ENCODE results near the gene NCS1. TPM values are rescaled to one million over a fixed set of nuclear protein-coding genes. Genes with fewer than 3 reads are reported as not detected.

Gene NCS1
- total RNA-seq, 1 experiment from 2014 or later = 68.7 TPM

DNA sequence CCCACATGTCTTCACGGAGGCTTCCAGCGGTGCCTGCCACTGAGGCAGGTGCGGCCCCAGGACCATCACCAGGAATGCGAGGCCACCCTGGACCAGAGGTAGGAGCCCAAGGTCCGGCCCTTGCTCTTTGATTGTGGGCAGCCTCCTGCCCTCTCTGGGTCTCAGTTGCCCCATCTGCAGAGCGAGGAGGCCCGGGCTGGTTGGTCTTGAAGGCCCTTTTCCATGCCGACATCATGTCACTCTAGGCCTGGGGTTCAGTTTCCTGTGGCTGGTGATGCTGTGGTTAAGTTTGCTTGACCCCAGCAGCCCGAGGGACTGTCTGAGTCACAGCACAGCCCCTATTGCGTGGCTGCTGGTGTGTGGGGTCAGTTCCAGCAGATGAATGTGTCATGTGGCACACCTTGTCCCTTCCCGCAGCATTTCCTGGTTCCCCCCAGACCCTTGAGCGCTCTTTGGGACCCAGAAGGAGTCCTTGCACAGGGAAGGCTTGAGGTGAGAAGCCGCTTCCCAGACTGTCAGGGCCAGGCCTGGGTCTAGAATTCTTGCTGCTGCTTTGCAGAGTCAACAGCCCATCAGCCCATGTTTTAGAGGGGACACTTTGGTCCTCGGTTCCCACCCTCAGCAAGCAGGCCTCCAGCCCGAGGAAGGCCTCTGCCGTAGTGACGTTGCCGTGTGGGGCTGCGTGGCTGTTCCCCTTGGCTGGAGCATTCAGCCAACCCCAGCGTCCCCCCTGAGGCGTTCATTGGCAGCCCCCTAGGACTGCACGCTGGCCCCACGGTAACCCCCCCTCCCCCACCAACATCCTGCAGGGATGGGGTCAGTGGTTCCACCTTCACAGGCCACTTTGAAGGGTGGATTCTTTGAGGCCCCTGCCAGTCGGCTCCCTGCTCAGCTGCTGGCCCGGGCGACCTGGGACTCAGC is 62.4 kb downstream of the NCS1 start (continued):
- TF ChIP-seq, protein P1, sequence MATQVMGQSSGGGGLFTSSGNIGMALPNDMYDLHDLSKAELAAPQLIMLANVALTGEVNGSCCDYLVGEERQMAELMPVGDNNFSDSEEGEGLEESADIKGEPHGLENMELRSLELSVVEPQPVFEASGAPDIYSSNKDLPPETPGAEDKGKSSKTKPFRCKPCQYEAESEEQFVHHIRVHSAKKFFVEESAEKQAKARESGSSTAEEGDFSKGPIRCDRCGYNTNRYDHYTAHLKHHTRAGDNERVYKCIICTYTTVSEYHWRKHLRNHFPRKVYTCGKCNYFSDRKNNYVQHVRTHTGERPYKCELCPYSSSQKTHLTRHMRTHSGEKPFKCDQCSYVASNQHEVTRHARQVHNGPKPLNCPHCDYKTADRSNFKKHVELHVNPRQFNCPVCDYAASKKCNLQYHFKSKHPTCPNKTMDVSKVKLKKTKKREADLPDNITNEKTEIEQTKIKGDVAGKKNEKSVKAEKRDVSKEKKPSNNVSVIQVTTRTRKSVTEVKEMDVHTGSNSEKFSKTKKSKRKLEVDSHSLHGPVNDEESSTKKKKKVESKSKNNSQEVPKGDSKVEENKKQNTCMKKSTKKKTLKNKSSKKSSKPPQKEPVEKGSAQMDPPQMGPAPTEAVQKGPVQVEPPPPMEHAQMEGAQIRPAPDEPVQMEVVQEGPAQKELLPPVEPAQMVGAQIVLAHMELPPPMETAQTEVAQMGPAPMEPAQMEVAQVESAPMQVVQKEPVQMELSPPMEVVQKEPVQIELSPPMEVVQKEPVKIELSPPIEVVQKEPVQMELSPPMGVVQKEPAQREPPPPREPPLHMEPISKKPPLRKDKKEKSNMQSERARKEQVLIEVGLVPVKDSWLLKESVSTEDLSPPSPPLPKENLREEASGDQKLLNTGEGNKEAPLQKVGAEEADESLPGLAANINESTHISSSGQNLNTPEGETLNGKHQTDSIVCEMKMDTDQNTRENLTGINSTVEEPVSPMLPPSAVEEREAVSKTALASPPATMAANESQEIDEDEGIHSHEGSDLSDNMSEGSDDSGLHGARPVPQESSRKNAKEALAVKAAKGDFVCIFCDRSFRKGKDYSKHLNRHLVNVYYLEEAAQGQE (IDR thresholded peaks at IDR 0.05; ENCODE audit: low read depth) = no peak
- no peak for TF ChIP-seq ZNF274 (IDR thresholded peaks at IDR 0.05; ENCODE audit: low read depth, low read length)
- no peak for TF ChIP-seq CBX3 (IDR thresholded peaks at IDR 0.05; ENCODE audit: low read depth)
- no peak for TF ChIP-seq ELF1 (IDR thresholded peaks at IDR 0.05; ENCODE audit: borderline replicate concordance, low read depth)
- TF ChIP-seq EGR1 (IDR thresholded peaks at IDR 0.05; ENCODE audit: low read depth) = no peak
- no peak for TF ChIP-seq POLR2AphosphoS5 (IDR thresholded peaks at IDR 0.05; ENCODE audit: low read depth, low read length)
- TF ChIP-seq TCF7L2 (IDR thresholded peaks at IDR 0.05; ENCODE audit: borderline replicate concordance, extremely low read depth, insufficient read depth, insufficient read length) = no peak
- TF ChIP-seq, protein P2, sequence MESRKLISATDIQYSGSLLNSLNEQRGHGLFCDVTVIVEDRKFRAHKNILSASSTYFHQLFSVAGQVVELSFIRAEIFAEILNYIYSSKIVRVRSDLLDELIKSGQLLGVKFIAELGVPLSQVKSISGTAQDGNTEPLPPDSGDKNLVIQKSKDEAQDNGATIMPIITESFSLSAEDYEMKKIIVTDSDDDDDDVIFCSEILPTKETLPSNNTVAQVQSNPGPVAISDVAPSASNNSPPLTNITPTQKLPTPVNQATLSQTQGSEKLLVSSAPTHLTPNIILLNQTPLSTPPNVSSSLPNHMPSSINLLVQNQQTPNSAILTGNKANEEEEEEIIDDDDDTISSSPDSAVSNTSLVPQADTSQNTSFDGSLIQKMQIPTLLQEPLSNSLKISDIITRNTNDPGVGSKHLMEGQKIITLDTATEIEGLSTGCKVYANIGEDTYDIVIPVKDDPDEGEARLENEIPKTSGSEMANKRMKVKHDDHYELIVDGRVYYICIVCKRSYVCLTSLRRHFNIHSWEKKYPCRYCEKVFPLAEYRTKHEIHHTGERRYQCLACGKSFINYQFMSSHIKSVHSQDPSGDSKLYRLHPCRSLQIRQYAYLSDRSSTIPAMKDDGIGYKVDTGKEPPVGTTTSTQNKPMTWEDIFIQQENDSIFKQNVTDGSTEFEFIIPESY (IDR thresholded peaks at IDR 0.05; ENCODE audit: extremely low read depth, insufficient replicate concordance, low read length) = no peak
- no peak for TF ChIP-seq FOSL1 (IDR thresholded peaks at IDR 0.05; ENCODE audit: low read depth)
- TF ChIP-seq SRF (IDR thresholded peaks at IDR 0.05; ENCODE audit: low read depth) = no peak
- TF ChIP-seq SP1 (IDR thresholded peaks at IDR 0.05; ENCODE audit: low read depth) = no peak
